ENCODE results near the gene CHRNB1.

DNA sequence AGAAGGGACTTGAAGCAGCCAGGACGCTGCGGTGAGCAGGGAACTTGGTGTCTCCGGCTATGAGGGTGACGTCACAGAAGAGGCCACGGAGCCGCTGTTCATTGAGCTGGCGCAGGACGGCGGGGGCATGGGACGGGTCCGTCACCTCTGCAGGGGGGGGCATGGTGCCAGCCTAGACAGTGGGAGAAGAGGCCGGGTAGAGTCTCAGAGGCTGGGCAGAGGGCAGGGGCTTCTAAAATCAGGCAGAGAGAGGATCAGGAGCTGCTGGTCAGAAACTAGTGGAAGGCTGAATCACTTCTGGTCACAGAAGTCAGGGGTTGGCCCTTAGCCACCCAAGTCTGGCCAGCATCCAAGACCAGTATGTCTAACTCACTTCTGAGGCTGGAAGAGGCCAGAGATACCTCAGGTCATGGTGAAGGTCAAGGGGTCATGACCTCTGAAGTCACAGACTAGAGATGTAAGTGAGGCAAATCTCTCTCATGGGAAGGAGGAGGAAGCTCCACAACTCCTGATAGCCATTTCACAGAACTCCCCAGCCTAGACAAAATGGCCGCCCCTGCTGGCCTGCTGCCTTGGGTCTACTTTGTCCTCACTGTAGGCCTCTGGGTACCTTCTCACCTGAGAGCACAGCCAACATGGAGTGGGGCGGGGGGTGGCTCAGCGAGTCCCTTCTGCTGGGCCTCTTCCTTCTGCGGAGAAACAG, 21.9 kb downstream of the CHRNB1 start:
- TF ChIP-seq, protein P1, sequence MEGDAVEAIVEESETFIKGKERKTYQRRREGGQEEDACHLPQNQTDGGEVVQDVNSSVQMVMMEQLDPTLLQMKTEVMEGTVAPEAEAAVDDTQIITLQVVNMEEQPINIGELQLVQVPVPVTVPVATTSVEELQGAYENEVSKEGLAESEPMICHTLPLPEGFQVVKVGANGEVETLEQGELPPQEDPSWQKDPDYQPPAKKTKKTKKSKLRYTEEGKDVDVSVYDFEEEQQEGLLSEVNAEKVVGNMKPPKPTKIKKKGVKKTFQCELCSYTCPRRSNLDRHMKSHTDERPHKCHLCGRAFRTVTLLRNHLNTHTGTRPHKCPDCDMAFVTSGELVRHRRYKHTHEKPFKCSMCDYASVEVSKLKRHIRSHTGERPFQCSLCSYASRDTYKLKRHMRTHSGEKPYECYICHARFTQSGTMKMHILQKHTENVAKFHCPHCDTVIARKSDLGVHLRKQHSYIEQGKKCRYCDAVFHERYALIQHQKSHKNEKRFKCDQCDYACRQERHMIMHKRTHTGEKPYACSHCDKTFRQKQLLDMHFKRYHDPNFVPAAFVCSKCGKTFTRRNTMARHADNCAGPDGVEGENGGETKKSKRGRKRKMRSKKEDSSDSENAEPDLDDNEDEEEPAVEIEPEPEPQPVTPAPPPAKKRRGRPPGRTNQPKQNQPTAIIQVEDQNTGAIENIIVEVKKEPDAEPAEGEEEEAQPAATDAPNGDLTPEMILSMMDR (IDR thresholded peaks at IDR 0.05 in 4 of 5, conservative IDR thresholded peaks at IDR 0.05 in 1 of 5): no peak
- TF ChIP-seq POLR2A (IDR thresholded peaks at IDR 0.05): peak in 1 of 2 donors; percentile 6

Data from gastrocnemius medialis (tissue), 4 donors.